Karpas-422 (cell line): Measurements from ENCODE around the gene OR2A5. TPM values are rescaled to one million over a fixed set of nuclear protein-coding genes. Genes with fewer than 3 reads are reported as not detected.

ENCODE experiments used
- DNase-seq: peaks from one replicate; pipeline ENCODE4 v3.0.0-alpha.2; 2015
- H2AFZ ChIP-seq: fragments of 200-600 bp; sonication (generic); 2 replicates; pipeline ENCODE4 v1.6.1; 2014; ENCODE audit warnings: antibody characterized with exemption, low read length, mixed read lengths
- H3K27ac ChIP-seq: fragments of 200-600 bp; sonication (generic); 2 replicates; pipeline ENCODE4 v1.5.1; 2014; ENCODE audit warnings: mild to moderate bottlenecking, low read length, moderate library complexity
- H3K27me3 ChIP-seq: fragments of 200-600 bp; sonication (generic); 2 replicates; pipeline ENCODE4 v1.6.1; 2014; ENCODE audit warnings: low read length, mixed read lengths
- H3K36me3 ChIP-seq: fragments of 200-600 bp; sonication (generic); 2 replicates; pipeline ENCODE4 v1.6.1; 2014; ENCODE audit warnings: low read length, mixed read lengths; ENCODE audit not compliant: insufficient read depth
- H3K4me1 ChIP-seq: fragments of 200-600 bp; sonication (generic); 2 replicates; pipeline ENCODE4 v1.6.1; 2014; ENCODE audit warnings: mild to moderate bottlenecking, low read length, mixed read lengths
- H3K4me2 ChIP-seq: fragments of 200-600 bp; sonication (generic); 2 replicates; pipeline ENCODE4 v1.6.1; 2014; ENCODE audit warnings: low read length, low read depth, mild to moderate bottlenecking; ENCODE audit not compliant: poor library complexity, severe bottlenecking
- H3K4me3 ChIP-seq: fragments of 200-600 bp; sonication (generic); 2 replicates; pipeline ENCODE4 v1.5.1; 2014; ENCODE audit warnings: mild to moderate bottlenecking, antibody characterized with exemption, low read length, mixed read lengths
- H3K79me2 ChIP-seq: fragments of 200-600 bp; sonication (generic); 2 replicates; pipeline ENCODE4 v1.6.1; 2014; ENCODE audit warnings: mild to moderate bottlenecking, low read length, mixed read lengths
- H3K9ac ChIP-seq: fragments of 200-600 bp; sonication (generic); 2 replicates; pipeline ENCODE4 v1.6.0; 2014; ENCODE audit warnings: low read length
- H3K9me2 ChIP-seq: fragments of 200-600 bp; sonication (generic), shearing (Covaris generic); replicated peaks from 2 replicates; pipeline ENCODE4 v1.6.0; 2014; ENCODE audit warnings: mild to moderate bottlenecking, low read length, moderate library complexity; ENCODE audit not compliant: insufficient read depth
- H3K9me3 ChIP-seq: fragments of 300-700, 200-600 bp; sonication (generic); 2 replicates; pipeline ENCODE4 v1.6.1; 2014; ENCODE audit warnings: low read length, mixed read lengths
- H4K20me1 ChIP-seq: fragments of 200-600 bp; sonication (generic); 2 replicates; pipeline ENCODE4 v1.6.1; 2014; ENCODE audit warnings: mild to moderate bottlenecking, antibody characterized with exemption, low read length, low read depth; ENCODE audit not compliant: insufficient read depth
- total RNA-seq: library from RNA; depleted of rRNA; stranded (reverse); fragments of >200 nt; shearing (Covaris generic); gene quantifications from 2 replicates; pipeline ENCODE4 v1.2.3, GENCODE V29; 2014; ENCODE audit warnings: low replicate concordance

OR2A5 gene
- total RNA-seq, 1 experiment from 2014 or later = not detected

DNA sequence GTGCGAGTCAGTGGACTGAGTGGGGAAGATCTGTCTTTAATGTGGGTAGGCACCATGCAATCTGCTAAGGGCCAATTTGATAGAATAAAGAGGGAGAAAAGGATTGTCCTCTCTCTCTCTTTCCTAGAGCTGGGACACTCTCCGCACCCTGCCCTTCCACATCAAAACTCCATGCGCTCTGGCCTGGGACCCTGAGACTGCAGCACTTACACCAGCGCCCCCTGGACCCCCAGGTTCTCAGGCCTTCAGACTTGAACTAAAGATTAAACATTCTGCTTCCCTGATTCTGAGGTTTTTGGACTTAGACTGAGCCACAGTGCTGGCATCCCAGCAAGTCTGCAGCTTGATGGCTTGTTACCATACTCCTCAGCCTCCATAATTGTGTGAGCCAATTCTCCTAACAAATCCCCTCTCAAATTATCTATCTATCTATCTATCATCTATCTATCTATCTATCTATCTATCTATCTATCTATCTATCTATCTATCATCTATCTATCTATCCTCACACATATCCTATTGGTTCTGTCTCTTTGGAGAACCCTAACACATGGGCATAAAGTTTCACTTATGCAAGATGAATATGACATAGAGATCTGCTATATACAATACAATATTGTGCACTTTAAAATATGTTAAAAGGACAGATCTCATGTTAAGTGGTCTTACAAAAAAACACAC is 22.4 kb upstream of the OR2A5 start:
- Histone ChIP-seq H3K4me3 (no peak overlapping the region), H3K4me2 (no peak overlapping the region), H3K36me3 (no peaks in the 10 kb centered on the region), H2AFZ (no peak overlapping the region), H3K9me3 (no peaks in the 10 kb centered on the region), H3K9me2 (no peaks in the 10 kb centered on the region), H3K27me3 (no peaks in the 10 kb centered on the region), H3K27ac (no peak overlapping the region), H3K4me1 (no peaks in the 10 kb centered on the region), H3K79me2 (no peaks in the 10 kb centered on the region), H3K9ac (no peak overlapping the region), H4K20me1 (no peaks in the 10 kb centered on the region)
- no peak for DNase-seq

DNA sequence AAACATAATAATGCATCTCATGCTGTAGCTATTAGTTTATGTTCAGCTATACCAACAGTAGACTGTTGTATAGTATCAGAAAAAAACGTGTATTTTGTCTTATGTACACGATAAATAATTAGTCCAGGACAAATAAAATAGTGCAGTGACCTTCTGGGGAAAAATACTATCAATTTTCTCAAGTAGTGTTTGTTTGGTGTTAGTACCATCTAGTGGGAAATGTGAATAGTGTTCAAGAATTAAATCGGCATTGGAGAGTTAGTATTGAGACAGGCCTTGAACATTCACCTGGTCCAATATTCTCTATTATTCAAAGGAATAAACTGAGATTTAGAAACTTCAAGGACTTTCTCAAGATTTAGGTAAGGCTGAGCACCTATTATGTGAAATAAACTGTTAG is 21.7 kb upstream of the OR2A5 start:
- Histone ChIP-seq H3K4me2 (no peak overlapping the region), H3K9ac (no peak overlapping the region), H3K27ac (no peak overlapping the region), H3K9me2 (no peaks in the 10 kb centered on the region), H2AFZ (no peak overlapping the region), H3K27me3 (no peaks in the 10 kb centered on the region), H3K9me3 (no peaks in the 10 kb centered on the region), H3K4me3 (no peak overlapping the region), H3K4me1 (no peaks in the 10 kb centered on the region), H4K20me1 (no peaks in the 10 kb centered on the region), H3K36me3 (no peaks in the 10 kb centered on the region), H3K79me2 (no peaks in the 10 kb centered on the region)
- peak; percentile 47 for DNase-seq

DNA sequence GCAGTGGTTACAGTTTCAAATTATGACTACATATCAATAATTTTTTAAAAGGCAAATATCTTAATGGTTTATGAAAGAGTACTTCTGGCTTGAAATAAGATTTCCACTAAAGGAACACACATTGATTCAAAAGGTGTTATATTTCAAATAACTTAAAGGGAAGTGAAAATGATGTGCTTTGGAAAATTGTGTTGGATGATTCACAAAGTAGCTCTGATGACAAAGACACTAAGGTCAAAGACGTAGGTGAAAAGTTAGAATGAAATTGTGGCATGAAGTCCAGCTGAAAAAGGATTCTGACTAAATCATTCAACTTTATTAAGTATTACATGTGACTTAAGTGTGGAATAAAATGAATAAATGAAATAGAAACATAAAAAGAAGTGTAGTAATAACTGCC is 20.8 kb upstream of the OR2A5 start:
- no peak overlapping the region for H3K4me3 ChIP-seq
- no peak for DNase-seq
- H4K20me1 ChIP-seq = no peaks in the 10 kb centered on the region
- H3K4me1 ChIP-seq = no peaks in the 10 kb centered on the region
- no peak overlapping the region for H2AFZ ChIP-seq
- H3K27ac ChIP-seq = no peak overlapping the region
- no peaks in the 10 kb centered on the region for H3K27me3 ChIP-seq
- no peak overlapping the region for H3K9ac ChIP-seq
- H3K9me3 ChIP-seq = no peaks in the 10 kb centered on the region
- no peak overlapping the region for H3K4me2 ChIP-seq
- no peaks in the 10 kb centered on the region for H3K36me3 ChIP-seq
- H3K79me2 ChIP-seq = no peaks in the 10 kb centered on the region
- no peaks in the 10 kb centered on the region for H3K9me2 ChIP-seq

DNA sequence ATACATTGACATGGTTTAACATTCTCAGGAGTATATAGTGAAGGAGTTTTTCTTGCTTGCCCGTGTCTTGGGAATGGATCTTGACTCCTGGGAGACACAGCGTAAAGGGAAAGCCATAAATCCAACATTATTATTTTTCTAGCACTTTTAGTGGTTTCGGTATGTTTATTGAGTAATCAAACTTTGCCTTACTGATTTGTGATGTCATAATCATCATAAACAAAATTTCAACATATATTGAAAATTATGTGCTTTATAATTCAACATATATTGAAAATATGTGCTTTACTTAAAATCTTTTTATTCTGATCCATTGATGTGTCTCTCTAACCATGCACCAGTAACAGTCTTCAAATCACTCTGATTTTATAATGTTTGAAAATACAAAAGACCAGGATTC is 20.2 kb upstream of the OR2A5 start:
- H4K20me1 ChIP-seq = no peaks in the 10 kb centered on the region
- H3K4me1 ChIP-seq = no peaks in the 10 kb centered on the region
- H3K4me3 ChIP-seq = no peak overlapping the region
- H3K9me2 ChIP-seq = no peaks in the 10 kb centered on the region
- H3K4me2 ChIP-seq = no peak overlapping the region
- H3K36me3 ChIP-seq = no peaks in the 10 kb centered on the region
- no peaks in the 10 kb centered on the region for H3K9me3 ChIP-seq
- H3K27me3 ChIP-seq = no peaks in the 10 kb centered on the region
- no peak overlapping the region for H3K27ac ChIP-seq
- H3K79me2 ChIP-seq = no peaks in the 10 kb centered on the region
- H3K9ac ChIP-seq = no peak overlapping the region
- H2AFZ ChIP-seq = no peak overlapping the region
- no peak for DNase-seq

DNA sequence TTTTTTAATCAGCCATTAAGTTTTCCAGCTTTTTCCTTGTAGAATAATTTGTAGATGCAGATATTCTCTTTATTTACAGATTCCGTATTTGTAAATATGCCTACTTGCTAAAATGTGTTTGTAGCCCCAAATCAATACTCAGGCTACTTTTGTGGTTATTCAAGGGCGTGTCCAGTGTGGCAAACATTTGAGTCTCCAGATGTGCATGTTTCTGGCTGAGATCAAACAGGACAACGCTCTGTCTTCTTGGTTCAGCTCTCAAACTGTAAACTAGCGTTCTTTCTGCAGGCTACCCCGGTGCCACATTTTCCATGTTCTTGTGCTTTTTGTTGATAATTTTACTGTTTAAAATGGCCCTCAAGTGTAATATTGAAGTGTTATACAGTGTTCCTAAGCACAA is 16.2 kb upstream of the OR2A5 start:
- Histone ChIP-seq H3K79me2 (no peaks in the 10 kb centered on the region), H4K20me1 (no peaks in the 10 kb centered on the region), H3K4me1 (no peaks in the 10 kb centered on the region), H3K36me3 (no peaks in the 10 kb centered on the region), H3K27me3 (no peaks in the 10 kb centered on the region), H3K9ac (no peak overlapping the region), H3K9me3 (no peaks in the 10 kb centered on the region), H3K4me3 (no peak overlapping the region), H3K9me2 (no peaks in the 10 kb centered on the region), H2AFZ (no peak overlapping the region), H3K4me2 (no peak overlapping the region), H3K27ac (no peak overlapping the region)
- no peak for DNase-seq

DNA sequence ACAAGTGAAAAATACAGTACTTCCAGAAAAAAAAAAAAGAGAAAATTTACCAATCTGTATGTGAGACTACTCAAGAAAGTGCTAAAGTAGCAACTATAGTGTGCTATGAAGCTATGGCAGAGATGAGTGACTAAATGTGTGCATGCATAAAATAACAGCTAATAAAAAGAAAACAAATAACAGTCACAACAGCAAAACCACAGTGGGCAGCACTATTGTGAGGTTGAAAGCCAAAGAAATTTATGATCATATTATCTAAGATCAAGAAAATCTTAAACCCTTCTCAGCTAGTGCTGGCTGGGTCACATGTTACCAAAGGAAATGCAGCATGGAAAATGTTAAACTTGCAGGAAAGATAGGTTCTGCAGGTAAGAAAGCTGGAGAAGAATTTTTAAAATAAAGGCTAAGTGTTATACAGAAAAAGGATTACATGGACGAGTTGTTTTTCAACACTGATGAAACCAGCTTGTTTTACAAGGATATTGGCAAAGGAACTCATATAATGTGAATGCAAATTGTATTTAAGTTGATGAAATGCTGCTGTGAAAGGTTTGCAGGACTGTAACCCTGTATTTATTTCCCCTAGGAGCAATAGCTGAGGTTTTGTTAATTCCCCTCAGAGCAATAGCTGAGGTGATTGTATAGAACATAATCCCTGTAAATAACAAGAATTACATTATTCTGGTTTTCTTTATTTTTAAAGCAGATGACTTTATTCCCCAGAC is 15.6 kb upstream of the OR2A5 start:
- H3K4me2 ChIP-seq = no peak overlapping the region
- no peaks in the 10 kb centered on the region for H3K79me2 ChIP-seq
- no peaks in the 10 kb centered on the region for H4K20me1 ChIP-seq
- DNase-seq = no peak
- H3K27me3 ChIP-seq = no peaks in the 10 kb centered on the region
- H3K36me3 ChIP-seq = no peaks in the 10 kb centered on the region
- no peak overlapping the region for H3K4me3 ChIP-seq
- no peak overlapping the region for H3K9ac ChIP-seq
- H3K9me3 ChIP-seq = no peaks in the 10 kb centered on the region
- no peak overlapping the region for H2AFZ ChIP-seq
- no peaks in the 10 kb centered on the region for H3K9me2 ChIP-seq
- H3K4me1 ChIP-seq = no peaks in the 10 kb centered on the region
- H3K27ac ChIP-seq = no peak overlapping the region

DNA sequence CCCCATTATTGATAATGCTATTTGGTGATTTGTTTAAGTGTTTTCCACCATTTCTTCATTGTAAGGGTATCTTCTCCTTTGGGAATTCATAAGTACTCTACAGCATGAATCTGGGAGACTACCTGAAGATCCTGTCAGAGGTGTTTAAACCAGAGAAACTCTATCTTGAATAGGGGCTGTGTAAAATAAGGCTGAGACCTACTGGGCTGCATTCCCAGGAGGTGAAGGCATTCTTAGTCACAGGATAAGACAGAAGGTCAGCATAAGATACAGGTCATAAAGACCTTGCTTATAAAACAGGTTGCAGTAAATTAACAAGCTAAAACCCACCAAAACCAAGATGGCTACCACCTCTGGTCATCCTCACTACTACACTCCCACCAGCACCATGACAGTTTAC is 13.4 kb upstream of the OR2A5 start:
- no peak overlapping the region for H3K27ac ChIP-seq
- no peaks in the 10 kb centered on the region for H3K9me2 ChIP-seq
- no peaks in the 10 kb centered on the region for H3K79me2 ChIP-seq
- no peaks in the 10 kb centered on the region for H3K27me3 ChIP-seq
- DNase-seq = no peak
- H3K4me2 ChIP-seq = no peak overlapping the region
- no peaks in the 10 kb centered on the region for H3K9me3 ChIP-seq
- no peak overlapping the region for H3K9ac ChIP-seq
- no peak overlapping the region for H2AFZ ChIP-seq
- no peaks in the 10 kb centered on the region for H3K4me1 ChIP-seq
- no peak overlapping the region for H3K4me3 ChIP-seq
- H4K20me1 ChIP-seq = no peaks in the 10 kb centered on the region
- no peaks in the 10 kb centered on the region for H3K36me3 ChIP-seq

DNA sequence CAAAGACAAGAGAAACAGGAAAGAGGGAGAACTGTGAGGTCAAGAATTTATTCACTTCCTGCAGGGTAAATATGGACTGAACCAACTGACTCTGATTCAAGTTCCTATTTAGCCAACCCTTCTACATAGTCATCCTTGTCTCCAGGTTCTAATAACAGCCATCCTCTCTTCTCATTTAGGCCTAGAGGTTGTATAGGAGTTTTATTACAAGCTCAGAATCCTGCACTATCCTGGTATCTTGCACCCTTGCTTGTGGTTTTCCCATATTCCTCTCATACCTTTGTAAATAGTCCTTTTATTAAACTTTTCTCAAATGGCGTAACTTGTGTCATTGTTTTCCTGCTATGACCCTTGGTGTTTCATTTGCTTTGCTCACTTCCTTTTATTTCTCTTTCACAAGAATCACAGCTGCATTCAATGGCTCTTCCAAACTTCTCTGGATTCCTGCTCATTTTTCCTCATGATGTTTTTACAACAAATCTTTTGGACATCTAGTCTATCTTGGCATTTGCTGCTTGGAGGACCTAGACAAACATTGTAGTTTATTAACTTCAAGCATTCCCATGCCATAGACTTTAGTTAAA is 12.4 kb upstream of the OR2A5 start:
- Histone ChIP-seq H3K4me3 (no peak overlapping the region), H3K27ac (no peak overlapping the region), H3K9me2 (no peaks in the 10 kb centered on the region), H3K79me2 (no peaks in the 10 kb centered on the region), H3K9ac (no peak overlapping the region), H3K36me3 (no peaks in the 10 kb centered on the region), H3K27me3 (no peaks in the 10 kb centered on the region), H4K20me1 (no peaks in the 10 kb centered on the region), H3K9me3 (no peaks in the 10 kb centered on the region), H2AFZ (no peak overlapping the region), H3K4me1 (no peaks in the 10 kb centered on the region), H3K4me2 (no peak overlapping the region)
- DNase-seq = no peak
